ACC112 (cell line): ENCODE data around the gene PLEKHG5.
"Not testable (repeated sequence)": the region's sequence is repeated elsewhere in the genome, so short reads cannot be mapped to it uniquely, and the experiment has no call there.

Experiments
- H2AFZ ChIP-seq: fragments of 200-600 bp; sonication (generic); one replicate; pipeline ENCODE4 v1.6.0; 2017; ENCODE audit warnings: antibody characterized with exemption, low read length; ENCODE audit not compliant: unreplicated experiment
- H3K27ac ChIP-seq: fragments of 200-600 bp; sonication (generic); 2 replicates; pipeline ENCODE4 v1.5.1; 2014; ENCODE audit warnings: low read depth, mild to moderate bottlenecking, antibody characterized with exemption, low read length, moderate library complexity
- H3K27me3 ChIP-seq: fragments of 200-600 bp; sonication (generic); 2 replicates; pipeline ENCODE4 v1.6.1; 2014; ENCODE audit warnings: mild to moderate bottlenecking, antibody characterized with exemption, low read length, moderate library complexity, mixed read lengths; ENCODE audit not compliant: insufficient read depth
- H3K36me3 ChIP-seq: fragments of 200-600 bp; sonication (generic); 2 replicates; pipeline ENCODE4 v1.6.1; 2016; ENCODE audit warnings: mild to moderate bottlenecking, antibody characterized with exemption, low read length, moderate library complexity, mixed read lengths; ENCODE audit not compliant: insufficient read depth
- H3K4me1 ChIP-seq: fragments of 200-600 bp; sonication (generic); one replicate; pipeline ENCODE4 v1.6.1; 2016; ENCODE audit warnings: low read length, mixed read lengths; ENCODE audit not compliant: insufficient read depth, unreplicated experiment, control insufficient read depth
- H3K4me3 ChIP-seq: fragments of 200-600 bp; sonication (generic); 2 replicates; pipeline ENCODE4 v1.5.1; 2014; ENCODE audit warnings: mild to moderate bottlenecking, low read depth, low read length
- H3K79me2 ChIP-seq: fragments of 200-600 bp; sonication (generic); one replicate; pipeline ENCODE4 v1.6.0; 2016; ENCODE audit warnings: low read length; ENCODE audit not compliant: control insufficient read depth, unreplicated experiment, insufficient read depth

Gene PLEKHG5

GRCh38 chr1:6431645-6432579 lies 59.6 kb downstream of the PLEKHG5 start:
- not testable (repeated sequence) for H3K27ac ChIP-seq

GRCh38 chr1:6429660-6430411 lies 61.6 kb downstream of the PLEKHG5 start:
- not testable (repeated sequence) for H3K4me3 ChIP-seq, H3K79me2 ChIP-seq, H2AFZ ChIP-seq, H3K4me1 ChIP-seq, H3K36me3 ChIP-seq, H3K27ac ChIP-seq
- peaks cover 17% of the 10 kb centered on the region for H3K27me3 ChIP-seq

More at GRCh38 chr1:6431645-6432579, 59.6 kb downstream of the PLEKHG5 start:
- not testable (repeated sequence) for H3K27me3 ChIP-seq, H3K4me3 ChIP-seq, H3K4me1 ChIP-seq, H3K79me2 ChIP-seq, H2AFZ ChIP-seq, H3K36me3 ChIP-seq

GRCh38 chr1:6428453-6428852 lies 63.0 kb downstream of the PLEKHG5 start:
- H2AFZ ChIP-seq, H3K27ac ChIP-seq, H3K79me2 ChIP-seq, H3K4me1 ChIP-seq, H3K36me3 ChIP-seq, H3K4me3 ChIP-seq: not testable (repeated sequence)
- H3K27me3 ChIP-seq: peaks cover 27% of the 10 kb centered on the region

- H3K36me3 ChIP-seq: no peaks in the 10 kb centered on the region
- peaks cover 10% of the 10 kb centered on the region for H3K4me1 ChIP-seq
- H3K27me3 ChIP-seq: peaks cover 27% of the 10 kb centered on the region
These were observed 63.8 kb downstream of the PLEKHG5 start for GRCh38 chr1:6427441-6428390.

GRCh38 chr1:6426972-6427350 lies 64.5 kb downstream of the PLEKHG5 start:
- H3K27ac ChIP-seq: no peak overlapping the region
- no peak overlapping the region for H3K4me3 ChIP-seq
- no peak overlapping the region for H2AFZ ChIP-seq
- peaks cover 14% of the 10 kb centered on the region for H3K4me1 ChIP-seq
- no peaks in the 10 kb centered on the region for H3K79me2 ChIP-seq
- H3K36me3 ChIP-seq: no peaks in the 10 kb centered on the region
- H3K27me3 ChIP-seq: peaks cover 27% of the 10 kb centered on the region

More at GRCh38 chr1:6427441-6428390, 63.8 kb downstream of the PLEKHG5 start:
- Histone ChIP-seq H3K79me2 (no peaks in the 10 kb centered on the region), H3K27ac (no peak overlapping the region), H2AFZ (no peak overlapping the region), H3K4me3 (no peak overlapping the region)

- Histone ChIP-seq H3K4me1 (peaks cover 20% of the 10 kb centered on the region), H3K27ac (no peak overlapping the region), H3K27me3 (peaks cover 27% of the 10 kb centered on the region), H3K79me2 (no peaks in the 10 kb centered on the region), H3K36me3 (no peaks in the 10 kb centered on the region), H3K4me3 (no peak overlapping the region), H2AFZ (no peak overlapping the region)
These were observed 65.0 kb downstream of the PLEKHG5 start for GRCh38 chr1:6426277-6426971.

- Histone ChIP-seq H2AFZ (no peak overlapping the region), H3K27ac (no peak overlapping the region), H3K4me1 (peaks cover 20% of the 10 kb centered on the region), H3K27me3 (peaks cover 32% of the 10 kb centered on the region), H3K4me3 (no peak overlapping the region), H3K79me2 (no peaks in the 10 kb centered on the region), H3K36me3 (no peaks in the 10 kb centered on the region)
These were observed 65.8 kb downstream of the PLEKHG5 start for GRCh38 chr1:6425658-6426057.

GRCh38 chr1:6424619-6425593 lies 66.6 kb downstream of the PLEKHG5 start, which contains the start of gene ESPN:
Gene ESPN (plus strand): TSS chr1:6424776. CDS start chr1:6424956, 180 bp downstream.
- Histone ChIP-seq H3K4me3 (peak within 1 kb of the TSS; percentile 16), H3K4me1 (peaks cover 27% of the 10 kb centered on the region), H3K79me2 (no peaks in the 10 kb centered on the region), H3K36me3 (no peaks in the 10 kb centered on the region), H3K27me3 (peaks cover 35% of the 10 kb centered on the region), H3K27ac (no peak within 1 kb of the TSS), H2AFZ (no peak within 1 kb of the TSS)

GRCh38 chr1:6424000-6424565 lies 67.4 kb downstream of the PLEKHG5 start:
- no peaks in the 10 kb centered on the region for H3K36me3 ChIP-seq
- H3K4me1 ChIP-seq: peaks cover 27% of the 10 kb centered on the region
- no peak overlapping the region for H3K27ac ChIP-seq
- peaks cover 43% of the 10 kb centered on the region for H3K27me3 ChIP-seq
- H2AFZ ChIP-seq: no peak overlapping the region
- peak overlapping the region; percentile 16 for H3K4me3 ChIP-seq
- H3K79me2 ChIP-seq: no peaks in the 10 kb centered on the region
